Measurements from ENCODE around the gene ZNF816.

DNA sequence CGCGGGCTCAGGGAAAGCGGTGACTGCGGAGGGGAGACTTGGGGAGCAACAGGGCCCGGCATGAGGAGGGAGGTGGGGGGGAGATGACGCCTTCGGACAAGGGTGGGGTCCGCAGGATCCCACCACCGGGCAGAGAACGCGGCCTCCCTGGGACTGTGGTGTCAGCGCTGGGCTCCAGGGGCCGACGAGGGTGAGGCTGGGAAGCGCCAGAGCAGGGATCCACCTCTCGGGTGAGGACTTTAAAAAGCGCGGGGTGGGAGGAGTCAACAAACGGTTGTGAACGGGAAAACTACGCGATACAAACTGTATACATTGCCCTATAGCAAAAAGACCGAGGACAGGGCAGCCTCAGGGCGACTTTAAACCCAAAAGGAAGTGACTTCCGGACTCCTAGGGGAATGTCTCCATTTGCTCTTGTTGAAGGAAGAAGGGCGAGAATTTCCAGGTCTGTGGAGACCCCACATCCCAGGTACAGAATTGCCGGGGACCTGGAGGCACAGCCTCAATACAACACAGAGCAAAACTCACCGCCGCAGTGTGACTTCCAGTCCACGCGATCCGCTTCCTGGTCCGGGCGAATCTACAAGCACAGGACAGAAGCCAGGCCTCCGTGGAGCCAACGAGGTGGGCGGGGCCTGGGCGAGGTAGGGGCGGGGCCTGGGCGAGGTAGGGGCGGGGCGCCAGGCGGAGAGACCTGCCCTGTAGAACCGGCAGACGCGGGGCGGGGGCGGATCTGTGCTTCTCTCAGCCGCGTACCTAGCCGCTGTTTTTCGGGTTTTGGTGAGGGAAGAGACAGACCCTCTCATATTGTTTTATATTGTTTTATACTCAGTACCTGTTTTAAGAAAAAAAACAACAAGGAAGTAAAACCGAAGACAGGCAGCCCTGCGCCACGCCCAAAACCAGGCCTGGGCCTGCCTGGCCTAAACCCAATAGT, 39.6 kb downstream of the ZNF816 start, which contains the start of gene ZNF888:
- TF ChIP-seq, protein P1, sequence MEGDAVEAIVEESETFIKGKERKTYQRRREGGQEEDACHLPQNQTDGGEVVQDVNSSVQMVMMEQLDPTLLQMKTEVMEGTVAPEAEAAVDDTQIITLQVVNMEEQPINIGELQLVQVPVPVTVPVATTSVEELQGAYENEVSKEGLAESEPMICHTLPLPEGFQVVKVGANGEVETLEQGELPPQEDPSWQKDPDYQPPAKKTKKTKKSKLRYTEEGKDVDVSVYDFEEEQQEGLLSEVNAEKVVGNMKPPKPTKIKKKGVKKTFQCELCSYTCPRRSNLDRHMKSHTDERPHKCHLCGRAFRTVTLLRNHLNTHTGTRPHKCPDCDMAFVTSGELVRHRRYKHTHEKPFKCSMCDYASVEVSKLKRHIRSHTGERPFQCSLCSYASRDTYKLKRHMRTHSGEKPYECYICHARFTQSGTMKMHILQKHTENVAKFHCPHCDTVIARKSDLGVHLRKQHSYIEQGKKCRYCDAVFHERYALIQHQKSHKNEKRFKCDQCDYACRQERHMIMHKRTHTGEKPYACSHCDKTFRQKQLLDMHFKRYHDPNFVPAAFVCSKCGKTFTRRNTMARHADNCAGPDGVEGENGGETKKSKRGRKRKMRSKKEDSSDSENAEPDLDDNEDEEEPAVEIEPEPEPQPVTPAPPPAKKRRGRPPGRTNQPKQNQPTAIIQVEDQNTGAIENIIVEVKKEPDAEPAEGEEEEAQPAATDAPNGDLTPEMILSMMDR (IDR thresholded peaks at IDR 0.05): no peak
- TF ChIP-seq POLR2A (IDR thresholded peaks at IDR 0.05) (peak; percentile 82), POLR2AphosphoS5 (IDR thresholded peaks at IDR 0.05) (peak; percentile 72 to 93 (median 89)), EP300 (IDR thresholded peaks at IDR 0.05; ENCODE audit: low read depth) (no peak)
